Brain microvascular endothelial cell (primary cell): Measurements from ENCODE around the gene SFXN1.

ENCODE experiments used
- DNase-seq: peaks from one replicate; pipeline ENCODE4 v3.0.0-alpha.2; 2020
- H3K27ac ChIP-seq: fragments of 250-450 bp; sonication (Bioruptor Pico); 2 replicates; pipeline ENCODE4 v1.5.1; 2020; ENCODE audit warnings: mild to moderate bottlenecking, moderate library complexity
- H3K27me3 ChIP-seq: fragments of 250-450 bp; sonication (Bioruptor Pico); replicated peaks from 2 replicates; pipeline ENCODE4 v1.5.1; 2020; ENCODE audit warnings: mild to moderate bottlenecking
- H3K36me3 ChIP-seq: fragments of 250-450 bp; sonication (Bioruptor Pico); replicated peaks from 2 replicates; pipeline ENCODE4 v1.5.1; 2020; ENCODE audit warnings: mild to moderate bottlenecking
- H3K4me3 ChIP-seq: 2 replicates; pipeline ENCODE4 v1.5.1; 2011; ENCODE audit warnings: low read depth, mild to moderate bottlenecking, control low read depth, low read length, moderate library complexity
- CTCF ChIP-seq: IDR thresholded peaks from 2 replicates; pipeline ENCODE4 v1.5.1; 2011; ENCODE audit warnings: low read depth, mild to moderate bottlenecking, moderate library complexity, low read length, control low read depth, inconsistent platforms; ENCODE audit errors: missing control alignments
- in situ Hi-C: cut with HindIII; loops from 2 replicates; pipeline ENCODE4 v1.10.0; 2017; ENCODE audit warnings: low sequenced_read_pairs, low pct_ligation_motif_present

SFXN1 gene

GRCh38 chr5:175467983-175468690, 10.2 kb upstream of the SFXN1 start:
- no peak overlapping the region for H3K27ac ChIP-seq
- DNase-seq: no peak
- no peak overlapping the region for H3K4me3 ChIP-seq
- H3K36me3 ChIP-seq: no peaks in the 10 kb centered on the region
- no peak for TF ChIP-seq CTCF
- in situ Hi-C loops: loop anchor here (25.0 kb wide), 1 partner anchor 506 kb away; no protein-coding TSS in a partner anchor
- no peaks in the 10 kb centered on the region for H3K27me3 ChIP-seq

GRCh38 chr5:175468892-175469291, 9.5 kb upstream of the SFXN1 start:
- in situ Hi-C loops: loop anchor here (25.0 kb wide), 1 partner anchor 507 kb away; no protein-coding TSS in a partner anchor
- H3K27me3 ChIP-seq: no peaks in the 10 kb centered on the region
- no peak overlapping the region for H3K27ac ChIP-seq
- H3K4me3 ChIP-seq: no peak overlapping the region
- H3K36me3 ChIP-seq: no peaks in the 10 kb centered on the region
- DNase-seq: no peak
- no peak for TF ChIP-seq CTCF

- H3K4me3 ChIP-seq: no peak overlapping the region
- TF ChIP-seq CTCF: no peak
- H3K27me3 ChIP-seq: no peaks in the 10 kb centered on the region
- H3K27ac ChIP-seq: no peak overlapping the region
- in situ Hi-C loops: loop anchor here (25.0 kb wide), 1 partner anchor 508 kb away; no protein-coding TSS in a partner anchor
- no peaks in the 10 kb centered on the region for H3K36me3 ChIP-seq
- DNase-seq: no peak
These were observed 8.4 kb upstream of the SFXN1 start for GRCh38 chr5:175469916-175470315.

- no peak for DNase-seq
- in situ Hi-C loops: loop anchor here (25.0 kb wide), 1 partner anchor 508 kb away; no protein-coding TSS in a partner anchor
- Histone ChIP-seq H3K4me3 (no peak overlapping the region), H3K36me3 (no peaks in the 10 kb centered on the region), H3K27me3 (no peaks in the 10 kb centered on the region), H3K27ac (no peak overlapping the region)
- no peak for TF ChIP-seq CTCF
These were observed 7.6 kb upstream of the SFXN1 start for GRCh38 chr5:175470781-175471180.

- in situ Hi-C loops: loop anchor here (25.0 kb wide), 1 partner anchor 509 kb away; no protein-coding TSS in a partner anchor
- Histone ChIP-seq H3K27me3 (no peaks in the 10 kb centered on the region), H3K4me3 (no peak overlapping the region), H3K27ac (no peak overlapping the region), H3K36me3 (no peaks in the 10 kb centered on the region)
- no peak for TF ChIP-seq CTCF
- DNase-seq: no peak
These were observed 7.2 kb upstream of the SFXN1 start for GRCh38 chr5:175471196-175471595.

GRCh38 chr5:175471628-175472027, 6.7 kb upstream of the SFXN1 start:
- no peak for DNase-seq
- Histone ChIP-seq H3K4me3 (no peak overlapping the region), H3K27me3 (no peaks in the 10 kb centered on the region), H3K27ac (no peak overlapping the region), H3K36me3 (no peaks in the 10 kb centered on the region)
- TF ChIP-seq CTCF: no peak
- in situ Hi-C loops: loop anchor here (25.0 kb wide), 1 partner anchor 509 kb away; no protein-coding TSS in a partner anchor
